ENCODE results near the gene ZSCAN21.

DNA sequence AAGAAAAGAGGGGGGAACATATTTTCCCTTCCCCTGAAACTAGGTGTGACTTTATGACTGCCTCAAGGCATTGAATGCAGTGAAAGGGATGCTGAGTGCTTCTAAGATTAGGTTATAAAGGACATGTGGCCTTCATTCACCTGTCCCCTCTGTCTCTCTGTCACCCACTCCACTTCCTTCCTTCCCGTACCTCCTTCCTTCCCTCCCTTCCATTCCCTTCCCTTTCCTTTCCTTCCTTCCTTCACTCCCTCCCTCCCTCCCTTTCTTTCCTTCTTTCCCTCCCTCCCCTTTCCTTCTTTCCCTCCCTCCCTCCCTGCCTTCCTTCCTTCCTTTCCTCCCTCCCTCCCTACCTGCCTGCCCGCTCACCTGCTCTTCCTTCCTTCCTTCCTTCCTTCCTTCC, 38.7 kb upstream of the ZSCAN21 start:
- TF ChIP-seq, protein P1, sequence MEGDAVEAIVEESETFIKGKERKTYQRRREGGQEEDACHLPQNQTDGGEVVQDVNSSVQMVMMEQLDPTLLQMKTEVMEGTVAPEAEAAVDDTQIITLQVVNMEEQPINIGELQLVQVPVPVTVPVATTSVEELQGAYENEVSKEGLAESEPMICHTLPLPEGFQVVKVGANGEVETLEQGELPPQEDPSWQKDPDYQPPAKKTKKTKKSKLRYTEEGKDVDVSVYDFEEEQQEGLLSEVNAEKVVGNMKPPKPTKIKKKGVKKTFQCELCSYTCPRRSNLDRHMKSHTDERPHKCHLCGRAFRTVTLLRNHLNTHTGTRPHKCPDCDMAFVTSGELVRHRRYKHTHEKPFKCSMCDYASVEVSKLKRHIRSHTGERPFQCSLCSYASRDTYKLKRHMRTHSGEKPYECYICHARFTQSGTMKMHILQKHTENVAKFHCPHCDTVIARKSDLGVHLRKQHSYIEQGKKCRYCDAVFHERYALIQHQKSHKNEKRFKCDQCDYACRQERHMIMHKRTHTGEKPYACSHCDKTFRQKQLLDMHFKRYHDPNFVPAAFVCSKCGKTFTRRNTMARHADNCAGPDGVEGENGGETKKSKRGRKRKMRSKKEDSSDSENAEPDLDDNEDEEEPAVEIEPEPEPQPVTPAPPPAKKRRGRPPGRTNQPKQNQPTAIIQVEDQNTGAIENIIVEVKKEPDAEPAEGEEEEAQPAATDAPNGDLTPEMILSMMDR (conservative IDR thresholded peaks at IDR 0.05; ENCODE audit: low read depth, low read length), result no peak
- TF ChIP-seq POLR2A (IDR thresholded peaks at IDR 0.05; ENCODE audit: low read depth, low read length) (no peak), RCOR1 (IDR thresholded peaks at IDR 0.05; ENCODE audit: insufficient replicate concordance, low read length) (no peak), SMC3 (IDR thresholded peaks at IDR 0.05; ENCODE audit: low read depth, low read length) (no peak), MAZ (IDR thresholded peaks at IDR 0.05; ENCODE audit: borderline replicate concordance, low read depth, low read length) (no peak), RAD21 (IDR thresholded peaks at IDR 0.05; ENCODE audit: low read length) (no peak), MXI1 (IDR thresholded peaks at IDR 0.05; ENCODE audit: borderline replicate concordance, low read depth, low read length) (no peak), CEBPB (IDR thresholded peaks at IDR 0.05; ENCODE audit: low read depth, low read length) (no peak), FOS (IDR thresholded peaks at IDR 0.05; ENCODE audit: low read depth, low read length) (no peak), MAFK (IDR thresholded peaks at IDR 0.05; ENCODE audit: low read depth, low read length) (no peak)
- TF ChIP-seq, protein P2, sequence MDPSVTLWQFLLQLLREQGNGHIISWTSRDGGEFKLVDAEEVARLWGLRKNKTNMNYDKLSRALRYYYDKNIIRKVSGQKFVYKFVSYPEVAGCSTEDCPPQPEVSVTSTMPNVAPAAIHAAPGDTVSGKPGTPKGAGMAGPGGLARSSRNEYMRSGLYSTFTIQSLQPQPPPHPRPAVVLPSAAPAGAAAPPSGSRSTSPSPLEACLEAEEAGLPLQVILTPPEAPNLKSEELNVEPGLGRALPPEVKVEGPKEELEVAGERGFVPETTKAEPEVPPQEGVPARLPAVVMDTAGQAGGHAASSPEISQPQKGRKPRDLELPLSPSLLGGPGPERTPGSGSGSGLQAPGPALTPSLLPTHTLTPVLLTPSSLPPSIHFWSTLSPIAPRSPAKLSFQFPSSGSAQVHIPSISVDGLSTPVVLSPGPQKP (IDR thresholded peaks at IDR 0.05; ENCODE audit: borderline replicate concordance, low read depth, low read length), result no peak
- TF ChIP-seq, protein P3, sequence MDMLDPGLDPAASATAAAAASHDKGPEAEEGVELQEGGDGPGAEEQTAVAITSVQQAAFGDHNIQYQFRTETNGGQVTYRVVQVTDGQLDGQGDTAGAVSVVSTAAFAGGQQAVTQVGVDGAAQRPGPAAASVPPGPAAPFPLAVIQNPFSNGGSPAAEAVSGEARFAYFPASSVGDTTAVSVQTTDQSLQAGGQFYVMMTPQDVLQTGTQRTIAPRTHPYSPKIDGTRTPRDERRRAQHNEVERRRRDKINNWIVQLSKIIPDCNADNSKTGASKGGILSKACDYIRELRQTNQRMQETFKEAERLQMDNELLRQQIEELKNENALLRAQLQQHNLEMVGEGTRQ (IDR thresholded peaks at IDR 0.05; ENCODE audit: low read depth, low read length), result no peak

Data from IMR-90 (cell line).